GM18861 (cell line): ENCODE results near the gene CCDC60.

Source experiments
- ATAC-seq: cut with Tn5 transposase; IDR thresholded peaks from one replicate; pipeline ENCODE4 v1.9.1; 2021; ENCODE audit not compliant: unreplicated experiment

The CCDC60 gene

DNA sequence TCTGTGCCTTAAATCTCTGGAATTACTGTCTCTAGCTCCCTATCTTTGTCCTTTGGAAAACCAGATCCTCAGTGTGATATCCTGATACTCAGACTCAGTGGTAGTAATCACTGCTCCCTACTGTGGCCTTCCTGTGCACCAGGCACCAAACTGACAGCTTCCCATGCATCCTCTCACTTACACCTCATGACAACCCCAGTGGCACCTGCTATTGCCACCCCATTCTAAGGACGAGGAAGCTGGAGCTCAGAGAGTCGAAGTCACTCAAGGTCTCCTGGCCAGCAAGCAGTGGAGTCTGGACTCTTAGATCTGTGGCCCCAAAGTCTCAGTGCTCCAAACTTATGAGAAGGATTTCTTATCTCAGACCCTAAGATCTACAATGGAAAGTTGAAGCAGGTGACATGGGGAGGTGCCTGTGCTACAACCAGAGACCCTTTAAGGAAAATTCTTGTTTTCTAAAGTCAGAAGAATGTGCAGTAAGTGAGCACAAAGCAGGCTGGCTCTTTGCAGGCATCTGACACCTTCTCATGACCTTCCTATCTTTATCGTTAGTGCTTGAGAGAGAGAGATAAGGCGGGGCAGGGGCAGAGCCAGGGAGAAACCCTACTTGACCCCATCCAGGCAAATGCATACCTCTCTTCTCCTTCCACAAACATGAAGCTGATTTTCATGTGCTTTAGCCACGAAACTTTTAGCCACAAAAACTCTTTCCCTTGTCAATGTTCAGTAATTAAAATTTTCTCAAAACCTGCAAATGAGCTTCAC is 47.1 kb downstream of the CCDC60 start:
- no peak for ATAC-seq

DNA sequence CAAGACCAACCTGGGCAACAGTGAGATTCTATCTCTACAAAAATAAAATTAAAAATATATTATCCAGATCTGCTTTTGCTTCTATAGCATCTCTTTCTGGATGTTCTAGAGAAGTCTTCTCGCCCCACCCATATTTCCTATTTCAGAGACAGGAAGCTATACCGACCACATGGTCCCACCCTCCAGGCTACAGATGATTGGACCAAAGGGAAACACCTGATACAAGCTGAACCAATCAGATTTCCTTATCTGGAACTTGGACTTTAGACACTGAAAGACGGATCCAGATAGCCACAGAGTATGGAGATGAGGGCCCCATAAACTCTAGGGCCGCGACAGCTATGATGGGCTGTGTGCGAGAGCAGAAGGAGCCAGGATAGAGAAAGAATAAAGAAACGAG is 48.7 kb downstream of the CCDC60 start:
- ATAC-seq, result no peak

DNA sequence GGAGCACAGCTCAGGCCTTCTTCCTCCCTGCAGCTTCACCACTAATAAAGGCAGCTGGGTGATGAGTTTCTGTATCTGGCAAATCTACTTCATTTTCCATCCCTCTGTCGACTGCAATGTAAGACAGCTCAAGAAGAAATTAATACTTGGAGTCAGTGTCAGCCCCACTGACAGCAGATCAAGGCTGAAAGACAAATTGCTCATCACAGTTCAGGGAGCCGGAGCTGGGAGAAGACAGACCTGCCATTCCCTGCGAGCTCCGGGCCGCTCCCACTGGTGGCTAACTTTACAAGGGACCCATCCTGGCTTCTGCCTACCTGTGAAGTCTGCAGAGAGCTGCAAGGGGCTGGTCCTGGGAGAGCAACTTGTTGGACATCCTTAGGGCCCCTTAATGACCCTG is 49.8 kb downstream of the CCDC60 start:
- ATAC-seq, result no peak

DNA sequence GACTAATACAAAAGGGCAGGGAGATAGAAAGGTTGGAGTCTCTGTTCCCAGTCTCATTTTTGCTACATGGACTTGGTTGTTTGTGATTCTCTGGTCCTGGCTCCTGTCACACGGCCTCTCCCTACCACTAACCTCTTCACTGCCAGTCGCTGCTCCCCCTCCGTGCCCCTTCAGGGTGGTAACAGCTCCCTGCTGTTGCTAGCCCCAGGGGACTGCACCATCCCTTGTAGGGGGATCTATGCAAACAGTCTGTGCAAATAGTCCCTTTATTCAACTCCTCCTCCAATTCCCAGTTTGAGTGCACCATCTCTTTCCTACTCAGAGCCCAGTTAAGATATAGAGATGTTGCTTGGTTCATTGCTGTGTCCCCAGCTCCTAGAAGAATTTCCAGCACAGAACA is 51.1 kb downstream of the CCDC60 start:
- ATAC-seq, result no peak

DNA sequence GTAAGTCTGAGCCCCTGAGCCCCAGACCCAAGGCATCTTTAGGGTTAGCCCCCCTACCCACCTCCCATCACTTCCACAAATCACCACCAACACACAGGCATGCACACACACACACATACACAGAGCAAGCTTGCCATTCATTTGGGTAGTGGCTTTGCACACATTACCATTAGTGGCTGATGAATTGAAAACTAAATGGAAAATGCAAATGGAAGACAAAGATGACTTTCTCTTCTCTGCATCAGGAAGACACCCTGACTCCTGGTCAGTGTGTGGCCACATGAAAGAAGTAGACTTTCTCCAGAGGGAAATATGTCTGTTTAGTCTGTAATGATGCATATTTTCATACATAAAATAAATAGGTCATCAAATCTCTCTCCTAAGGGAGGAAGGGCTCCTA is 55.2 kb downstream of the CCDC60 start:
- ATAC-seq, result no peak

DNA sequence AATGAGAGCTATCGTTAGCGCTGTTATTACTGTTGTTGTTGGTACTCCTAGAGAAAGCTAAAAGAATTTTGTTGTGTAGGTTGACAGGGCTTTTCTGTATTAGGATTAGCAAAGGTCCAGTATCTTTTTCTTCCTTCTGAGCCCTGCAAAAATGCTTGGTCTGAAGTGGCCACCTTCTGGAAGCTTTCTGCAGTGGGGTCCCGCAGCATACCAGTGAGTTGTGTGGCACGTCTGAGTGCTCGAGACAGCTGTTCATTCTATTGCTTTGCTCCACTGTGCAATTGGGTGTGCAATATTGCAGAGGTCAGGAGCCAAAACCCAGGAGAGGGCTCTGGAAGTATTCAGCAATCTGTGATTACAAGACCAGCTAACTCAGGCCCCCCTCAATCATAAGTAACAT is 57.1 kb downstream of the CCDC60 start:
- ATAC-seq, result no peak

DNA sequence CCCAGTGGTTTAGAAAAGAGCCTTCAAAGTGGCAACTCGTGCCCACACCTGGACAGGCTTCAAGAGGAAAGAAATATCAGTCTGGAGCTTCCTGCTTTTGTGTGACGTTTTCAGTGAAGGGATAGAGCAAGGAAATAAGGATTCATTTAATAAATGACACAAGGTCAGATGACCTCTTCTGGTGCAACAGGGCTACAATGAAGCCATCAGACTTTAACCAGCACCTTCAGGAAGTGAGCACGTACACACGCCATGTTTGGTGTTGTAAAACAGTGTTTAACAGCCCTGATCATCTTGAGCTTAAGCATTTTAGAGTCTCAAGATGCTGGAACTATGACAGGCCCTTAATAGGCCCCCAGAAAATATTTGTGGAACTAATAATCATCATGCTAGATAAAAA is 59.1 kb downstream of the CCDC60 start:
- ATAC-seq, result no peak

DNA sequence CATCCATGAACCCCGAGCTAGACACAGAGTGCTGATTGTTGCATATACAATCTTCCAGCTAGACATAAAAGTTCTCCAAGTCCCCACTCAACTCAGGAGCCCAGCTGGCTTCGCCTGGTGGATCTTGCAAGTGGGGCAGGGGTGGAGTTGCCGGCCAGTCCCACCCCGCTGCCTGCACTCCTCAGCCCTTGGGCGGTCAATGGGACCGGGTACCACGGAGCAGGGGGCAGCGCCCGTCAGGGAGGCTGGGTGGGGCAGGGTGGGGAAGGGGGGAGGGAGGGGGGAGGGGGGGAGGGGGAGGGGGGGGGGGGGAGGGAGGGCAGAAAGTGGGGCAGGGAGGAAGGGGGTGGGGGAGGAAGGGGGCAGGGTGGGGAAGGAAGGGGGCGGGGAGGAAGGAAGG is 63.0 kb downstream of the CCDC60 start:
- ATAC-seq, result no peak

DNA sequence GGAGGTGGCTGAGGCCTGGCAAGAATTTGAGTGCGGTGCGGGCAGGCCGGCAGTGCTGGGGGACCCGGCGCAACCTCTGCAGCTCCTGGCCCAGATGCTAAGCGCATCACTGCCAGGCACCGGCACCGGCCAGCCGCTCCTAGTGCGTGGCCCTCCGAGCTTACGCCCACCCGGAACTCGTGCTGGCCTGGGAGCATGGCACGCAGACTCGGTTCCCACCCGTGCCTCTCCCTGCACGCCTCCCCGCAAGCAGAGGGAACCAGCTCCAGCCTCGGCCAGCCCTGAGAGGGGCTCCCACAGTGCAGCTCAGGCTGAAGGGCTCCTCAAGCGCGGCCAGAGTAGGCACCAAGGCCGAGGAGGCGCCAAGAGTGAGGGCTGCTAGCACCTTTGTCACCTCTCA is 63.7 kb downstream of the CCDC60 start:
- no peak for ATAC-seq

DNA sequence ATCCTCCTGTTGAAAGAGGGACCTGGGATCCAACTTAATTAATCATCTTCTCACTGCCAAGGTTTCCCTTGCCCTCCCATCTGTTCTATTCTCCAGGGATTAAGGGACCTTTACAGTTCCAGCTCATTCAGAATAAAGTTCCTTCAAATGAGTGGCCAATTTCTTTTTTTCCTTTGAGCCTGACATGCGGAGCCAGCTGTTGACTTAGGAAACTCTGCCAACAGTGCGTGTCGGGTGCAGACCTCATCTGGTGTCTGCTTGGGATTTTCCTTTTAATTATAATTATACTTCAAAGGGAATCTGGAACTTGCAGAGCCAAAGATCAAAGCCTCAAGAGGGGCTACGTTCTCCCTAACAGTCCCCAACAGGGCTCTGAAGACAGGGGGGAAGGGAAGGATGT is 64.8 kb downstream of the CCDC60 start:
- no peak for ATAC-seq

DNA sequence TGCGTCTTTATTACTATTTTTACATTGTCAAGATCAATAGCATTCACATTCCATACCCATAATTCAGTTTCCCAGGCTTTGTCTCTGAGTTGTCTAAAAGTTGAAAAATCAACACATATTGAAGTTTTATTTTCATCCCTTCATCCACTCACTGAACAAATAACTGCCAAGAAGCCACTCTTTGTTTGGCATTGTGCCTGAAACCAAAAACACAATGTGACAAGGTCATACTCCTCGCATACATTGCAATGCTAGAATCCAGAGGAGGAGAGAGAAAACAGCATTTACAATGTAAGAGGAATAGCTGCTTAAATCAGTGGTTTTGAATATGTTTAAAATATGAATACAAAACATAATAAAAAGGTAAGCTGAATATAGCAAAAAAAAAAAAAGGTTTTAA is 71.8 kb downstream of the CCDC60 start:
- no peak for ATAC-seq

DNA sequence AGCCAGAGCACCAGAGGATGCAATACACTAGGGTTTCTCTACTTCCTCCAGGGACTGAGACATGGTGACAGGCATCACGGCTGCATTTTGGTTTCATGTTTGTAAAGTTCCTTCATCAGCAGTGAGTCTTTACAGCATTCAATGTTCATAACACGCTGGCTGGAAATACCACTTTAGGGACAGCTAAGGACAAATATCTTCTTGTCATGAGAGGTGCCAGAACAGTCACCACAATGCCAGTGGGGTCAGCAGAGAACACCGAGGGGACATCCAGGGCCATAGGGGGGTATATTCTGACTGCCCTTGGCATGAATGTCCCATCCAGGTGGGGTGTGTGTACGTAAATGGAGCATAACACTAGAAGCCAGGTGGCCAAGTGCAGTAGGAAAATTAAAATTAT is 72.3 kb downstream of the CCDC60 start:
- ATAC-seq, result no peak

DNA sequence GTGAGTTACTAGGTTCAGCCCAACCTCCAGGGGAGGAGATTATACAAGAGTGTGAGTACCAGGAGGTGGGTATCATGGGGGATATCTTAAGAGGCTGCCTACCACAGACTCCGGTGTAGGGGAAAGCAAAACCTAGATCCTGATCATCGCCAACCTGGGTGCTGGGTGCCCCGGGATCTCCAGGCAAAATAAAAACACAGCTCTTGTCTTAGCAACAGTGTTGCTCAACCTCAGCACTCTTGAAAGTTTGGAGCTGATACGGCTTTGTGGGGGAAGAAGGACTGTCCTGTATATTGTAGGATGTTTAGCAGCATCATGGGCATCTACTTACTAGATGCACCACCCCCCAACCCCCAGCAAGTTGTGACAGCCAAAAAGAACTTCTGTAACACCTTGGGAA is 74.5 kb downstream of the CCDC60 start:
- no peak for ATAC-seq

DNA sequence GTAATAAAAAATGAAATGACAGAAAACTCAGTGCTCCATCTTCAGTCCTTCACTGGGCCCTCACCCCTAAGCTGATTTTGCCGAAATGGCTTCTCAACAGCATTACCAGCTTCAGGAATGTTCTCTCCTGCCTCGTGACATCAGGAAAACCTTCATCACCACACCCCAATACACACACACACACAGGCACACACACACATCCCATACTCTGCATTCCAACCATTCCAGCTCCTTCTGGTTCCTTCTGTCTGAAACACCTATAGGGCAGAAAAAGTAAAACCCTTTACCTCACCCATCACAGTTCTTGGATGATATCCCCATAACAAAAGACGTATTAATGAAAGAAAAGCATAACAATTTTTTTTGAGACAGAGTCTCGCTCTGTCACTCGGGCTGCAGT is 75.9 kb downstream of the CCDC60 start:
- no peak for ATAC-seq

DNA sequence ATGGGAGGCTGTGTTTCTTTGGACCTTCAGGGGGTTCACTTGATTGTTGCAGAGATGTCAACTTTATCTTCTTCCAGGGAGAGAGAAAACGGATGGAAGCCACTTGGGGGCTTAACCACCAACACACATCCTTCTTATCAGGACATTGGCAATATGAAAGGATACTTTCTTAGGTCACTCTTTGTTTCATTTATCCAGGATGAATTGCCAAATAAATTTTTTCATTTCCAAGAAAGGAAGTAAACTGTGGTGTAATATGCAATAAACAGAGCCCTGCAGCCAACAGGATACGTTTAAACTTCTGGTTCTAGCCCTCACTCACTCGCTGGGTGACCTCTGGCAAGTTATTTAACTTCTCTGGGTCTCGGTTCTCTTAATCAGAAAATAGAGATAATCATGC is 77.8 kb downstream of the CCDC60 start:
- no peak for ATAC-seq

DNA sequence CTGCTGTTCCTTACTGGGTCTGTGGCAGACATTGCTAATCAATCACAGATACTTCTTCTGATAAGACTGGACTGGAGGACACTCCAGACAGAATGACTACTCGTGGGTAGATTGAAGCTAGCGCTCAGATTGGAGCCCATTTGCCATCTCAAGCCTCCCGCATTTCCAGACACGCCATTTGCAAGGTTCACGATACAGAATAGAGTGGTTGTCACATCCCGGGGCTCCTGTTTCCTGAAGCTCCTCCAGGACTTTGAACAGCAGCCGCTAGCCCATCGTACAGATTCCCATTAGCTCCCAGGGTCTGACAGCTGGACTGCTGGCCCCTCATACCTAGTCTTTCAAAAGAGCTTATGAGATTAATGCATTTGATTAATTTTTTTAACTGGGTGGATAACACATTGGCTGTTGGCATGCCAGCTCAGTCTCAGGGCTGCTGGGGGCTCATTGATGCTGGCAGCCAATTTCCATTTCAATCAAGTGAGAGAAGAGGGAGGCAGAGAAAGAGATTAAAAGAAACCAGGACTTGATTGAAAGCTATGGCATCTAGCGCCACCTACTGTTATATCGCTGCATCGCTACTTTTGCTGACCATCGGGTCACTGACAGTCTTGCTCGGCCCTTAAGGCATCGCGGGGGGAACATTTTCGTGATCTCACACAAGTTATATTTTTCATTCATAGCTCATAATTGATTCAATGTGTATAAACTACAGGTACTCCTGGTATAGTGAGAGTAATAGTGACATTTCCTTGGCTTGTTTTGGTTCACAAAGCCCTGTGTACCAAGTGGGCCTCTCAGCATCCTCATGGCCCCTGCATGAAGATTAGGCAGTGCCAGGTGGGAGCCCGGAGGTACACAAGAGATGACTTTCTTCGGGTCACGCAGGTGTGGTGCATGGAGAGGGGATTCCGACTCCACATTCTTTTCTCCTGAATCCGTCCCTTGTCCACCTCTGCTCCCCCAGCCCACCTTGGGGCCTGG is 78.6 kb downstream of the CCDC60 start:
- no peak for ATAC-seq

DNA sequence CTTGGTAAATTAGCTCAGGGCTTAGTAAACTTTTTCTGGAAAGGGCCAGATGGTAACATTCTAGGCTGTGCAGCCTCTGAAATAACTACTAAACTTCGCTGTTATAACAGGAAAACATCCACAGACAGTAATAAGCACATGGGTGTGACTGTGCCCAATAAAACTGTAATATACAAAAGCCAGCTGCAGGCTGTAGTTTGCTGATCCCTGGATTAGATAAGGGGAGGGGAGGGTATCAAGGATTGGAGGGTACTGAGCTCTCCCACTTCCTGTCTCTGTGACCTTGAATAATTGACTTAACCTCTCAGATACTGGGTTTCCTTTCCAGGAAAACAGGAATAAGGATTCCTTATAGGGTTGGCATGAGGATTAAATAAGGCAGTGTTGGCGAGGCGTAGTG is 81.2 kb downstream of the CCDC60 start:
- no peak for ATAC-seq

DNA sequence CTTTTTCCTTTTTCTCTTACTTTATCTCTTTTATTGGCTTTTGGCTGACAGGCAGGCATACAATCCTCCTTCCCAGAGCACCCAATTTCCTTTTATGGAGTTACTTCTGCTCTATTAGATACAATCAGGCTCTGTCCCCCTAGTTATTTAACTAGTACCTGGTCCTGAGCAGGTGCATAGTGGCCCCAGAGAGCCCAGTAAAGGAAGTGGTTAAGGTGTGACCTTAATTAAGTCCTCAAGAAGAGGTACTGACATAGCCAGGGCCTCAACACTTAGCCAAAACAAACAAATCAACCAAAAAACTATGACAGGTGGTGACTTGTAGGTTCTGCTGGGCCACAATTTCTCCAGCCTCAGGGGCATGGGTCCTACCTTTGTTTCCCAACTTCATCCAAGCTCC is 82.9 kb downstream of the CCDC60 start:
- no peak for ATAC-seq

DNA sequence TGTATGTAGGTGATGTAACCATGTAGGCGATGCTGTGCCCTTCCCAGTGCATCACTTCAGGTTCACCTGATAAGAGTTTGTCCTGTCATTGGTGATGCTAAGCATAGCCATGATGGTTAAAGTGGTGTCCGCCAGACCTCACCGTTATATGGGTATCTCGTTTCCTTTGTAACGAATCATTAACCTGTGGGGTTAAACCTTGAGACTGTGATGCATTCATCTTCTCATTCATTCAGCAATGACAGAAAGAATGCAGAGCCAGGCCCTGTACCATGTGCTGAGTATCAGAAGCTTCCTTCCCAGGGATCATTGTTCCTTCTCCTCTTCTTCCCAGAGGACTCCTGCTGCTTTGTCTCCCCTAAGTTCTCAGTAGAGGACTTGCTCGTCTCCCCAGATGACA is 84.9 kb downstream of the CCDC60 start:
- no peak for ATAC-seq

DNA sequence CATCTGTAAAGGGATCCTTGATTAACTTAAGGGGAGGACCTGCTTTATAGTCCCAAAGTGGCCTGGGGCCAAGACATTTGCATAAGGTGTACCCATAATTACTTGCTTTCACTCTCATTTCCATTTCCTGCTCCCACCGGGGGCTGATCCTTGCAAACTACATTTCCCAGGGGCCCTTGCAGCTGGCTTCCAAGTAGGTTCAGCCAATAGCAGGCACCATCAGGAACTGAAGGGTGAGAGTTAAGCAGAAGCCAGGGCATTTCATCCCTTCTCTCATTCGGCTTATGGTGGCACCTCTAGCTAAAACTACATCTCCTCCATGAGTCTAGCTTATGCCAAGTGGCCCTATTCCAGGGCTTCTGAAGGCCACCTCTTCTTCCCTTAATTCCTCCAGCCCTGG is 88.8 kb downstream of the CCDC60 start:
- no peak for ATAC-seq

DNA sequence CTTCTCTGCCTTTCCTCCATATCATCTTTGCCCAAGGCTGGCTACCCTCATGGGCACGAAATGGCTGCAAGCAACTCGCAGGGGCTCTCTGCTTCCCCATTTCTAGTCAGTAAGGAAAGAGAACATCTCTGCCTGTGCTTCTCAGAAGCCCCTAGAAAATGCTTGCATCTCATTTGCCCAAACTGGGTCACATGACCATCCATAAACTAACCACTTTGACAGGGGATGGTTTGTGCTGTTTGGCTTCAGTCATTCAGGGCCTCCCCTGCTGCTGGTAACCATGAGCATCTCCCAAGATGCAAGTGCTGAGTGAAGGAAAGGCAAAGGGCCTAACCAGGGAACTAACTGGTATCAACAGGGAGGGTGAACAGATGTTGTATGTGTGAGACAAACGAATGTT is 91.1 kb downstream of the CCDC60 start:
- no peak for ATAC-seq

DNA sequence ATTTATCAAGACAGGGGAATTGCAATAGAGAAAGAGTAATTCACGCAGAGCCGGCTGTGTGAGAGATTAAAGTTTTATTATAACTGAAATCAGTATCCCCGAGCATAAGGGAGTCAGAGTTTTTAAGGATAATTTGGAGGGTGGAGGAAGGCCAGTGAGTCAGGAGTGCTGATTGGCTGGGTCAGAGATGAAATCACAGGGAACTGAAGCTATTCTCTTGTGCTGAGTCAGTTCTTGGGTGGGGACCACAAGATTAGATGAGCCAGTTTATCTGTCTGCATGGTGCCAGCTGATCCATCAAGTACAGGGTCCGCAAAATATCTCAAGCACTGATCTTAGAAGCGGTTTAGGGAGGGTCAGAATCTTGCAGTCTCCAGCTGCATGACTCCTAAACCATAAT is 96.6 kb downstream of the CCDC60 start:
- ATAC-seq, result no peak
